K562 (cell line): ENCODE data around the gene IGF2R. TPM values are rescaled to one million over a fixed set of nuclear protein-coding genes. Genes with fewer than 3 reads are reported as not detected.

ENCODE experiments used
- ATAC-seq: fragments of 200-7000 bp; cut with Tn5 transposase; 3 replicates; pipeline ENCODE4 v1.9.1; 2020; ENCODE audit warnings: moderate library complexity
- BruUV-seq: library from RNA; stranded (reverse); fragments of 400-500 nt; replicated peaks from 2 replicates; lab custom pipeline; 2021; lab: Mats Ljungman, UMichigan
- CTCF ChIA-PET: fragments of 300-600 bp; formaldehyde crosslinking; extraction: SDS; loops from one replicate; lab custom pipeline; 2021; ENCODE audit warnings: low intra/inter-chr PET ratio; lab: Yijun Ruan, JAX
- POLR2A ChIA-PET: fragments of 300-600, 350-650 bp; sonication (Branson Sonifier 250); formaldehyde crosslinking; extraction: SDS; loops from one replicate; lab custom pipeline; 2021; ENCODE audit warnings: antibody characterized with exemption, inconsistent platforms; lab: Yijun Ruan, JAX
- DNase-seq, 4 experiments: peaks; one replicate each; pipeline versions ENCODE4 v3.0.0 to v3.0.0-alpha.2; 2011 to 2018; ENCODE audit warnings: low spot score in 3 of 4, mixed read lengths in 3 of 4; ENCODE audit errors: extremely low read depth in 1 of 4
- FAIRE-seq: peaks from 2 replicates; lab custom pipeline; 2011; peaks lifted over from hg19 to GRCh38; lab: Jason Lieb, UNC
- H2AFZ ChIP-seq: 2 replicates; pipeline ENCODE4 v1.6.0; 2011; ENCODE audit warnings: low read depth, low read length, control low read depth, inconsistent platforms
- H3K27ac ChIP-seq: fragments of 200-600 bp; 3 replicates; pipeline ENCODE4 v1.8.0; 2011; ENCODE audit warnings: low read depth, mild to moderate bottlenecking, control low read depth, inconsistent platforms, low read length, moderate library complexity, mixed read lengths; ENCODE audit errors: extremely low read depth
- H3K27me3 ChIP-seq, 2 experiments: fragments of 300-600 bp in 1 of 2; 2 replicates in 1 of 2; 3 replicates in 1 of 2; pipeline versions ENCODE4 v1.6.0 to v1.8.0; 2011; ENCODE audit warnings: inconsistent platforms in 2 of 2, low read length in 2 of 2, mild to moderate bottlenecking in 1 of 2, mixed read lengths in 1 of 2, moderate library complexity in 1 of 2; ENCODE audit not compliant: control insufficient read depth in 2 of 2, insufficient read depth in 2 of 2
- H3K36me3 ChIP-seq: fragments of 300-600 bp; 3 replicates; pipeline ENCODE4 v1.8.0; 2011; ENCODE audit warnings: mild to moderate bottlenecking, low read length, inconsistent platforms; ENCODE audit not compliant: control insufficient read depth, insufficient read depth
- H3K4me1 ChIP-seq, 2 experiments: fragments of 200-600 bp in 1 of 2; replicated peaks in 1 of 2; 2 replicates in 1 of 2; 3 replicates in 1 of 2; pipeline versions ENCODE4 v1.5.1 to v1.8.0; 2011; ENCODE audit warnings: inconsistent platforms in 2 of 2, low read length in 2 of 2, mild to moderate bottlenecking in 1 of 2, mixed read lengths in 1 of 2, moderate library complexity in 1 of 2; ENCODE audit not compliant: control insufficient read depth in 2 of 2, insufficient read depth in 2 of 2
- H3K4me2 ChIP-seq: 2 replicates; pipeline ENCODE4 v1.6.1; 2011; ENCODE audit warnings: low read length, control low read depth, inconsistent platforms, mixed read lengths; ENCODE audit not compliant: insufficient read depth
- H3K4me3 ChIP-seq: fragments of 200-600 bp; sonication (generic), shearing (Covaris generic); 2 replicates; pipeline ENCODE4 v1.5.1; 2016; ENCODE audit warnings: control low read depth, inconsistent platforms
- H3K79me2 ChIP-seq: fragments of 200-600 bp; 3 replicates; pipeline ENCODE4 v1.8.0; 2011; ENCODE audit warnings: low read length, inconsistent platforms; ENCODE audit not compliant: control insufficient read depth, insufficient read depth
- H3K9ac ChIP-seq, 2 experiments: 2 replicates each; pipeline versions ENCODE4 v1.6.0 to v1.6.1; 2011; ENCODE audit warnings: low read depth in 2 of 2, low read length in 2 of 2, control low read depth in 1 of 2, inconsistent platforms in 1 of 2, mild to moderate bottlenecking in 1 of 2, mixed read lengths in 1 of 2; ENCODE audit not compliant: insufficient read depth in 1 of 2
- H3K9me1 ChIP-seq: one replicate; pipeline ENCODE4 v1.6.0; 2011; ENCODE audit warnings: inconsistent platforms, mild to moderate bottlenecking, low read length, moderate library complexity; ENCODE audit not compliant: control insufficient read depth, insufficient read depth
- H3K9me3 ChIP-seq: replicated peaks from 2 replicates; pipeline ENCODE4 v1.5.1; 2011; ENCODE audit warnings: low read depth, low read length, inconsistent platforms; ENCODE audit not compliant: control insufficient read depth, insufficient read depth
- H4K20me1 ChIP-seq: replicated peaks from 2 replicates; pipeline ENCODE4 v1.6.1; 2011; ENCODE audit warnings: low read length, inconsistent platforms, mixed read lengths; ENCODE audit not compliant: control insufficient read depth, insufficient read depth
- CGGBP1 ChIP-seq: fragments of 250-450 bp; sonication (Bioruptor Pico); IDR thresholded peaks from 2 replicates; pipeline ENCODE4 v1.9.0; 2021; ENCODE audit warnings: mild to moderate bottlenecking
- GATAD2B ChIP-seq: fragments of 450-650 bp; IDR thresholded peaks from 2 replicates; pipeline ENCODE4 v1.6.1; 2017; ENCODE audit warnings: mild to moderate bottlenecking, borderline replicate concordance
- HCFC1 ChIP-seq: IDR thresholded peaks from 2 replicates; pipeline ENCODE4 v1.6.1; 2012; ENCODE audit warnings: low read depth, low read length, improper control_type of control experiment
- KDM5B ChIP-seq: fragments of 200-600 bp; sonication (generic); IDR thresholded peaks from 2 replicates; pipeline ENCODE4 v1.6.1; 2012; ENCODE audit warnings: low read depth, mild to moderate bottlenecking, moderate library complexity, low read length, control low read depth, inconsistent platforms; ENCODE audit not compliant: insufficient replicate concordance
- NR2C2 ChIP-seq, 2 experiments: fragments of 200-800 bp in 1 of 2; sonication (Bioruptor generic) in 1 of 2; sonication (generic) in 1 of 2; formaldehyde crosslinking in 1 of 2; IDR thresholded peaks; 2 replicates each; pipeline versions ENCODE4 v1.6.1 to v1.8.0; 2016 to 2022; ENCODE audit warnings: mild to moderate bottlenecking in 1 of 2, missing compliant biosample characterization in 1 of 2, missing genetic modification characterization in 1 of 2, missing genetic modification reagents in 1 of 2
- OTX1 ChIP-seq: fragments of 450-650 bp; formaldehyde crosslinking; IDR thresholded peaks from 2 replicates; pipeline ENCODE4 v1.4.0; 2022; ENCODE audit warnings: mild to moderate bottlenecking
- POLR2G ChIP-seq: fragments of 200-400 bp; formaldehyde crosslinking; IDR thresholded peaks from 2 replicates; pipeline ENCODE4 v1.6.1; 2017; ENCODE audit warnings: low read depth, mild to moderate bottlenecking, antibody characterized with exemption, low read length, moderate library complexity
- PRDM10 ChIP-seq: fragments of 450-650 bp; IDR thresholded peaks from 2 replicates; pipeline ENCODE4 v1.6.1; 2018; ENCODE audit not compliant: partially characterized antibody
- PTTG1 ChIP-seq: fragments of 450-650 bp; IDR thresholded peaks from 2 replicates; pipeline ENCODE4 v1.6.1; 2016; ENCODE audit warnings: low read depth, mild to moderate bottlenecking, missing genetic modification characterization, missing compliant biosample characterization
- ZZZ3 ChIP-seq: fragments of 450-650 bp; IDR thresholded peaks from 2 replicates; pipeline ENCODE4 v1.6.1; 2016; ENCODE audit warnings: antibody characterized with exemption, mild to moderate bottlenecking, moderate library complexity
- WGBS: fragments of 100-300 bp; shearing (Covaris generic); methylation state at CpG from one replicate; pipeline ENCODE4 v1.1.6; 2016; ENCODE audit warnings: low coverage, mixed read lengths; ENCODE audit not compliant: insufficient coverage; ENCODE audit errors: missing lambda C conversion rate; 5-methylcytosine and 5-hydroxymethylcytosine counted together
- in situ Hi-C: fragments of 300-500 bp; cut with MboI; formaldehyde crosslinking; loops from 4 replicates; pipeline ENCODE4 v1.15.0; 2018; ENCODE audit warnings: inconsistent platforms, mixed read lengths
- intact Hi-C: fragments of 100-400 bp; cut with micrococcal nuclease; formaldehyde crosslinking; loops from 2 replicates; pipeline ENCODE4 v1.14.2; 2022
- polyA plus RNA-seq, 8 experiments: library from polyadenylated mRNA; depleted of rRNA in 4 of 8; stranded (reverse) in 5 of 8; unstranded in 3 of 8; fragments of >200 nt; fragmentation: Nextera tagmentation in 2 of 8; fragmentation: Illumina TruSeq in 1 of 8; extraction: Ambion mirVana in 2 of 8; extraction: Trizol in 1 of 8; gene quantifications; 2 replicates each; pipeline versions ENCODE4 v1.2.1 to v1.2.3, GENCODE V29; 2011 to 2014; ENCODE audit warnings: inconsistent platforms in 1 of 8, missing spikeins in 1 of 8
- total RNA-seq, 7 experiments: library from RNA; depleted of rRNA in 6 of 7; stranded (reverse); fragments of >200 nt in 6 of 7; fragmentation: Illumina TruSeq in 2 of 7; extraction: Trizol in 2 of 7; gene quantifications; 2 replicates each; pipeline versions ENCODE4 v1.2.1 to v1.2.3, GENCODE V29; 2011 to 2021; ENCODE audit warnings: low replicate concordance in 1 of 7

Gene IGF2R
- total and polyA plus RNA-seq, 9 of the 15 experiments (the other 6 are each of a cell fraction or from before 2014, with no cell fraction given) = 3.5 to 92.3 (median 34.5) TPM

GRCh38 chr6:159979136-159979874 lies 10.4 kb downstream of the IGF2R start (continued):
- no peak for TF ChIP-seq HCFC1
- TF ChIP-seq NR2C2 (CRISPR knock-in tag; IDR thresholded peaks at IDR 0.05) = no peak
- no peak for TF ChIP-seq NR2C2 (tag; IDR thresholded peaks at IDR 0.05)
- no peak for TF ChIP-seq ZZZ3

- TF ChIP-seq CGGBP1 (CRISPR knock-in tag) = no peak
- TF ChIP-seq PTTG1 (tag) = no peak; the same call in 1 of the 2 replicates
- no peak for TF ChIP-seq PRDM10
- peak; percentile 23 for TF ChIP-seq KDM5B
- TF ChIP-seq GATAD2B = no peak
- 0 out of 2 replicates have a peak, but pooled peaks have one; percentile 7 for TF ChIP-seq POLR2G
- TF ChIP-seq OTX1 (CRISPR knock-in tag) = no peak
- ATAC-seq (no peak), DNase-seq (no peak), FAIRE-seq (no peak)
- CTCF ChIA-PET = no interaction called here
- no peak overlapping the region for H2AFZ ChIP-seq
- no peaks in the 10 kb centered on the region for H3K9me3 ChIP-seq
- WGBS = 84% methylated on average over 5 of the region's 5 CpGs
- no TSS peak for BruUV-seq
- peaks cover 60 to 82% of the 10 kb centered on the region in 2 experiments for H3K4me1 ChIP-seq
- no peak overlapping the region for H3K27ac ChIP-seq
- H3K4me3 ChIP-seq = no peak overlapping the region
- H3K79me2 ChIP-seq = peaks cover 98% of the 10 kb centered on the region
- H4K20me1 ChIP-seq = peaks cover 72% of the 10 kb centered on the region
- peaks cover 4% of the 10 kb centered on the region; the same call in 1 of the 3 replicates for H3K36me3 ChIP-seq
- H3K27me3 ChIP-seq = no peaks in the 10 kb centered on the region
- in situ Hi-C loops (no loop called here), intact Hi-C loops (no loop called here)
- POLR2A ChIA-PET = interaction anchor here (0.6 to 8.1 kb wide), 3 partner anchors 9 to 16 kb away, joined by 3 to 84 read pairs (median 72); no protein-coding TSS in a partner anchor
- H3K9me1 ChIP-seq = peaks cover 17% of the 10 kb centered on the region
- H3K9ac ChIP-seq = 0 out of 4 replicates have a peak overlapping the region, but pooled peaks of 1 of the 2 experiments have one; percentile 41
- no peak overlapping the region for H3K4me2 ChIP-seq
These were observed 11.6 kb downstream of the IGF2R start for GRCh38 chr6:159980474-159980873.
